ENCODE measurements around the gene COQ6.

The COQ6 gene

DNA sequence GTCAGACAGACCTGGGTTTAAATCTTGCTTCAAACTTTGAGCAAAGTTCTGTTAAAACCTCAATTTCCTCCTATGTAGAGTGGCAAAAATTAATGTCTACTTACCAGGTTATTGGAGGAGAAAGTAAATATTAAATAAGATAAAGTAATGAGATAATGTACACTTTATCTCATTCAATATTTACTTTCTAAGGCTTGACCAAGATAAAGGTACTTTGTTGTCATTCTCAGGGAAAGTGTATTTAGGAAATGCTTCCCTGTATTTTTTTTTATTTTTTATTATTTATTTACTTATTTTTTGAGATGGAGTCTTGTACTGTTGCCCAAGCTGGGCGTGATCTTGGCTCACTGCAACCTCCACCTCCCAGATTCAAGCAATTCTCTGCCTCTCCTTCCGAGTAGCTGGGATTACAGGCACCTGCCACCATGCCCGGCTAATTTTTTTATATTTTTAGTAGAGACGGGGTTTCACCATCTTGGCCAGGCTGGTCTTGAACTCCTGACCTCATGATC lies 4.9 kb upstream of the COQ6 start:
- no peak for TF ChIP-seq CTCF (IDR thresholded peaks at IDR 0.05; ENCODE audit: extremely low read depth, insufficient read depth, missing control alignments)
- no peak for DNase-seq (ENCODE audit: low spot score)
- in situ Hi-C loops (cut with MboI; ENCODE audit: low pct_unique_long_range_greater_than_20kb, low sequenced_read_pairs, unreplicated experiment), result no loop called here

- TF ChIP-seq CTCF (IDR thresholded peaks at IDR 0.05; ENCODE audit: extremely low read depth, insufficient read depth, missing control alignments), result no peak
- in situ Hi-C loops (cut with MboI; ENCODE audit: low pct_unique_long_range_greater_than_20kb, low sequenced_read_pairs, unreplicated experiment), result no loop called here
Measured at GRCh38 chr14:73953731-73954130, 3.6 kb downstream of the COQ6 start.

GRCh38 chr14:73955674-73956073 lies 5.6 kb downstream of the COQ6 start:
- in situ Hi-C loops (cut with MboI; ENCODE audit: low pct_unique_long_range_greater_than_20kb, low sequenced_read_pairs, unreplicated experiment), result no loop called here
- no peak for TF ChIP-seq CTCF (IDR thresholded peaks at IDR 0.05; ENCODE audit: extremely low read depth, insufficient read depth, missing control alignments)
- no peak for DNase-seq (ENCODE audit: low spot score)

More at GRCh38 chr14:73953731-73954130, 3.6 kb downstream of the COQ6 start:
- DNase-seq (ENCODE audit: low spot score), result no peak

DNA sequence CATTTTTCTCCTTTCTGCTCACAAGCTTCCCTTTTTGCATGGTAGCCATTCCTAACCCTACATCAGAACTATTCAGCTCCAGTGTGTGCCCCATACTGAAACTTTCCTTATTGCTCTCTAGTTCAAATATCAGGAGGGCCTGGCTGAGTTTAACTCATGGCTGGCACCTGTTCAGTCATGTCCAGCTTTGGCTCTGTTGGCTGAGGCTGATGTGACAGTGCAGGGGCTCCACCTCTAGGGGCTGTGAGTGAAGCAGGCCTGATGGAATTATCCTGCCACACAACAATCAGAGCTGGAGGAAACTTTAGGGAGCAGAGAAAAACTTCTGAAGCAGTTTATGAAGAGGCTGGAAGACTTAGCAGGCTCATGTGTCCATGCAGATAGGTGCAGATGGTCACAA lies 8.5 kb downstream of the COQ6 start:
- in situ Hi-C loops (cut with MboI; ENCODE audit: low pct_unique_long_range_greater_than_20kb, low sequenced_read_pairs, unreplicated experiment), result no loop called here
- TF ChIP-seq CTCF (IDR thresholded peaks at IDR 0.05; ENCODE audit: extremely low read depth, insufficient read depth, missing control alignments), result no peak
- no peak for DNase-seq (ENCODE audit: low spot score)

DNA sequence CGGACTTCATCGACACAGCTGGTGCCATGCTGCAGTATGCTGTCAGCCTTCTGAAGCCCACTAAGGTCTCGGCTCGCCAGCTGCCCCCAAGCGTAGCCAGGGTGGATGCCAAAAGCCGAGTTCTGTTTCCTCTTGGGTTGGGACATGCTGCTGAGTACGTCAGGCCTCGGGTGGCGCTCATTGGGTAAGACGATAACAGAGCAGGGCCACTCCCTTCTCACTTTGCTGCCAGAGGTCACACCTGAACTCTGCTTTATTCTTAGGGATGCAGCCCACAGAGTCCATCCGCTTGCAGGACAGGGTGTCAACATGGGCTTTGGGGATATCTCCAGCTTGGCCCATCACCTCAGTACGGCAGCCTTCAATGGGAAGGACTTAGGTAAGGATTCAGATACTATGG lies 11.1 kb downstream of the COQ6 start:
- in situ Hi-C loops (cut with MboI; ENCODE audit: low pct_unique_long_range_greater_than_20kb, low sequenced_read_pairs, unreplicated experiment), result no loop called here
- no peak for DNase-seq (ENCODE audit: low spot score)
- TF ChIP-seq CTCF (IDR thresholded peaks at IDR 0.05; ENCODE audit: extremely low read depth, insufficient read depth, missing control alignments), result no peak

DNA sequence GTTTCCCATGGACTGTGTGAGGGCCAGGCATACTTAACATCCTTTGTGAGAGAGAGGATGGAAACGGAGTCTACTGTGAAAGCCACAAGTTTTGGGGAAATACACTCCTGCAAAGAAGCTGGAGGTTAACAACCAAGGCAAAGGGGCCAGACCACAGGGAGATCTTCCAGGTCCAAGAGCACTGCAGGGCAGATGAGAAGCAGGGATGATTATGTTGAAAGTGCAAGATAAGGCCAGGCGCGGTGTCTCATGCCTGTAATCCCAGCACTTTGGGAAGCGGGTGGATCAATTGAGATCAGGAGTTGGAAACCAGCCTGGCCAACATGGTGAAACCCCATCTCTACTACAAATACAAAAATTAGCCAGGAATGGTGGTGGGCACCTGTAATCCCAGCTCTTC lies 15.1 kb downstream of the COQ6 start:
- DNase-seq (ENCODE audit: low spot score), result no peak
- in situ Hi-C loops (cut with MboI; ENCODE audit: low pct_unique_long_range_greater_than_20kb, low sequenced_read_pairs, unreplicated experiment), result no loop called here
- no peak for TF ChIP-seq CTCF (IDR thresholded peaks at IDR 0.05; ENCODE audit: extremely low read depth, insufficient read depth, missing control alignments)

DNA sequence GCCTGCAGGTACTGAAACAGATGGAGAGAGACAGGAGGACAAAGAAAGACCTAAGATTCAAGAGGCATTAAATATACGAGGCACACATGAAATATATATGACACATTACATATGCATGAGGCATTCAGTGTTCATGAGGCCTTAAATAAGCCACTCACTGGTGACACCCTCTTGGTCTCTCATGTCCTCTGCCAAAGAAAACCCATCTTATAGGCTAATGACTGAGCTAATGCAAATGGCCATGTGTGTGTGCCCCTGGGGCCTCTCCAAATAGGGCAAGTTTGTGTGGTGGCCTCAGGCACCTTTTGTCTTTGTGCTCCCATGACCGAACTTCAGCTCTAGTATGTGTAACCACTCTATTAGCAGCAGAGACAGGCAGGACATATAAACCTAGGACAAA lies 18.8 kb downstream of the COQ6 start:
- TF ChIP-seq CTCF (IDR thresholded peaks at IDR 0.05; ENCODE audit: extremely low read depth, insufficient read depth, missing control alignments), result no peak
- DNase-seq (ENCODE audit: low spot score), result no peak
- in situ Hi-C loops (cut with MboI; ENCODE audit: low pct_unique_long_range_greater_than_20kb, low sequenced_read_pairs, unreplicated experiment), result no loop called here
